Gastroesophageal sphincter (tissue), 4 donors: ENCODE data around the gene ZMIZ2. TPM values are rescaled to one million over a fixed set of nuclear protein-coding genes. Genes with fewer than 3 reads are reported as not detected.
"Not testable (repeated sequence)": the region's sequence is repeated elsewhere in the genome, so short reads cannot be mapped to it uniquely, and the experiment has no call there.

ENCODE experiments used
- ATAC-seq: fragments of 150-250 bp; one replicate; pipeline ENCODE4 v1.9.1; 2016; ENCODE audit warnings: mild to moderate bottlenecking, moderate library complexity
- H3K27ac ChIP-seq, 4 donors: fragments of 200-600 bp; sonication (generic) in 3 of 4; 1 replicate in 3 of 4; 2 replicates in 1 of 4; pipeline ENCODE4 v1.5.1; 2016 to 2019
- H3K27me3 ChIP-seq: fragments of 200-600 bp; sonication (generic); one replicate; pipeline ENCODE4 v1.5.1; 2019
- H3K36me3 ChIP-seq, 2 donors: fragments of 200-600 bp; sonication (generic); one replicate each; pipeline ENCODE4 v1.5.1; 2019; ENCODE audit warnings: control low read depth in 1 of 2
- H3K4me1 ChIP-seq, 3 donors: fragments of 200-600 bp; sonication (generic); 1 replicate in 2 of 3; 2 replicates in 1 of 3; pipeline ENCODE4 v1.5.1; 2016 to 2019; ENCODE audit warnings: control low read depth in 2 of 3
- H3K4me3 ChIP-seq, 2 donors: fragments of 200-600 bp; sonication (generic); one replicate each; pipeline ENCODE4 v1.5.1; 2019; ENCODE audit warnings: mild to moderate bottlenecking in 1 of 2, moderate library complexity in 1 of 2
- H3K9me3 ChIP-seq, 3 donors: fragments of 200-600 bp; sonication (generic); one replicate each; pipeline ENCODE4 v1.5.1; 2017 to 2019; ENCODE audit warnings: control low read depth in 2 of 3
- CTCF ChIP-seq, 4 experiments: fragments of 200-600 bp in 2 of 4; fragments of 450-650 bp in 2 of 4; sonication (generic) in 1 of 4; IDR thresholded peaks; one replicate each; pipeline ENCODE4 v1.5.1; 2017 to 2019; ENCODE audit warnings: antibody characterized with exemption in 4 of 4, mild to moderate bottlenecking in 2 of 4, moderate library complexity in 2 of 4
- EP300 ChIP-seq: sonication (generic); formaldehyde crosslinking; IDR thresholded peaks from one replicate; pipeline ENCODE4 v1.6.1; 2017; ENCODE audit warnings: antibody characterized with exemption, mild to moderate bottlenecking
- POLR2A ChIP-seq, 2 donors: fragments of 450-650 bp; IDR thresholded peaks; one replicate each; pipeline ENCODE4 v1.6.1; 2017; ENCODE audit warnings: antibody characterized with exemption in 2 of 2, mild to moderate bottlenecking in 2 of 2, moderate library complexity in 1 of 2
- POLR2AphosphoS5 ChIP-seq: sonication (generic); formaldehyde crosslinking; IDR thresholded peaks from one replicate; pipeline ENCODE4 v1.6.1; 2017; ENCODE audit warnings: antibody characterized with exemption
- WGBS, 2 donors: methylation state at CpG; one replicate each; pipeline ENCODE4 v1.1.5; 2018; ENCODE audit warnings: low coverage in 1 of 2; 5-methylcytosine and 5-hydroxymethylcytosine counted together
- total RNA-seq, 4 donors: library from RNA; depleted of rRNA; stranded (reverse); fragments of >200 nt; gene quantifications; one replicate each; pipeline ENCODE4 v1.1.0, GENCODE V29; 2016

Gene ZMIZ2
- total RNA-seq, 4 donors from 2014 or later: 12.7 to 28.0 (median 20.5) TPM

- Histone ChIP-seq H3K4me1 (no peaks in the 10 kb centered on the region), H3K27me3 (no peaks in the 10 kb centered on the region), H3K27ac (no peak overlapping the region), H3K36me3 (peaks cover 0 to 7% of the 10 kb centered on the region in 2 donors), H3K9me3 (no peaks in the 10 kb centered on the region), H3K4me3 (no peak overlapping the region)
- no peak for ATAC-seq
- WGBS, 2 donors: no CpG with 5 or more reads among the region's 12 CpGs
- TF ChIP-seq POLR2A (IDR thresholded peaks at IDR 0.05): no peak
- no peak for TF ChIP-seq POLR2AphosphoS5
- no peak for TF ChIP-seq EP300
- TF ChIP-seq CTCF (IDR thresholded peaks at IDR 0.05): no peak
These were observed 18.6 kb upstream of the ZMIZ2 start for GRCh38 chr7:44729949-44730590.

GRCh38 chr7:44732971-44733370 lies 15.7 kb upstream of the ZMIZ2 start:
- ATAC-seq, H3K27ac ChIP-seq, H3K27me3 ChIP-seq, H3K4me1 ChIP-seq, H3K4me3 ChIP-seq, H3K36me3 ChIP-seq, H3K9me3 ChIP-seq: not testable (repeated sequence)
- WGBS, 2 donors: 88% methylated on average over 4 of the region's 6 CpGs; no CpG with 5 or more reads in 1 of the 2 donors

GRCh38 chr7:44733708-44734481 lies 14.8 kb upstream of the ZMIZ2 start:
- Histone ChIP-seq H3K27ac (no peak overlapping the region), H3K27me3 (no peaks in the 10 kb centered on the region), H3K36me3 (peaks cover 0 to 7% of the 10 kb centered on the region in 2 donors), H3K9me3 (no peaks in the 10 kb centered on the region), H3K4me3 (no peak overlapping the region), H3K4me1 (no peaks in the 10 kb centered on the region)
- no peak for ATAC-seq
- TF ChIP-seq CTCF (IDR thresholded peaks at IDR 0.05): no peak
- no peak for TF ChIP-seq EP300
- no peak for TF ChIP-seq POLR2A (IDR thresholded peaks at IDR 0.05)
- TF ChIP-seq POLR2AphosphoS5: no peak
- 51 to 60% methylated on average over 1 to 3 of the region's 5 CpGs for WGBS, 2 donors

GRCh38 chr7:44735403-44736165 lies 13.1 kb upstream of the ZMIZ2 start:
- Histone ChIP-seq H3K9me3 (no peaks in the 10 kb centered on the region), H3K27me3 (no peaks in the 10 kb centered on the region), H3K4me3 (no peak overlapping the region), H3K4me1 (no peaks in the 10 kb centered on the region), H3K27ac (no peak overlapping the region), H3K36me3 (no peaks in the 10 kb centered on the region)
- ATAC-seq: no peak
- TF ChIP-seq CTCF (IDR thresholded peaks at IDR 0.05): no peak
- TF ChIP-seq EP300: no peak
- TF ChIP-seq POLR2A (IDR thresholded peaks at IDR 0.05): no peak
- no peak for TF ChIP-seq POLR2AphosphoS5
- WGBS, 2 donors: 57 to 82% methylated on average over 4 to 5 of the region's 5 CpGs

- Histone ChIP-seq H3K4me3 (no peak overlapping the region), H3K27ac (no peak overlapping the region), H3K36me3 (no peaks in the 10 kb centered on the region), H3K27me3 (no peaks in the 10 kb centered on the region), H3K4me1 (no peaks in the 10 kb centered on the region), H3K9me3 (no peaks in the 10 kb centered on the region)
- 71 to 86% methylated on average over 2 to 3 of the region's 3 CpGs for WGBS, 2 donors
- TF ChIP-seq POLR2AphosphoS5 (no peak), POLR2A (IDR thresholded peaks at IDR 0.05) (no peak), EP300 (no peak), CTCF (IDR thresholded peaks at IDR 0.05) (no peak)
- no peak for ATAC-seq
These were observed 11.8 kb upstream of the ZMIZ2 start for GRCh38 chr7:44736896-44737295.
